Smooth muscle cell (in vitro differentiated cells): ENCODE data around the gene ZNF740. TPM values are rescaled to one million over a fixed set of nuclear protein-coding genes. Genes with fewer than 3 reads are reported as not detected.

Experiments
- DNase-seq: peaks from one replicate; lab custom pipeline; 2025; ENCODE audit not compliant: unreplicated experiment; lab: John Stamatoyannopoulos, UW
- H2AFZ ChIP-seq: fragments of 200-600 bp; sonication (generic); 2 replicates; pipeline ENCODE4 v1.6.0; 2016; ENCODE audit warnings: antibody characterized with exemption, low read depth, mild to moderate bottlenecking
- H3F3A ChIP-seq: fragments of 200-600 bp; sonication (generic); 2 replicates; pipeline ENCODE4 v1.6.0; 2017; ENCODE audit warnings: antibody characterized with exemption, low read depth
- H3K27ac ChIP-seq: fragments of 200-600 bp; sonication (generic); 2 replicates; pipeline ENCODE4 v1.5.1; 2016; ENCODE audit warnings: low read depth, mild to moderate bottlenecking
- H3K27me3 ChIP-seq: fragments of 200-600 bp; sonication (generic); 2 replicates; pipeline ENCODE4 v1.6.1; 2016; ENCODE audit warnings: low read depth, mild to moderate bottlenecking
- H3K36me3 ChIP-seq: fragments of 200-600 bp; sonication (generic); 2 replicates; pipeline ENCODE4 v1.5.1; 2016; ENCODE audit warnings: low read depth
- H3K4me1 ChIP-seq: fragments of 200-600 bp; sonication (generic); 2 replicates; pipeline ENCODE4 v1.5.1; 2016; ENCODE audit warnings: low read depth
- H3K4me2 ChIP-seq: fragments of 200-600 bp; sonication (generic); 2 replicates; pipeline ENCODE4 v1.6.0; 2016; ENCODE audit warnings: mild to moderate bottlenecking
- H3K4me3 ChIP-seq: fragments of 200-600 bp; sonication (generic); 2 replicates; pipeline ENCODE4 v1.5.1; 2016; ENCODE audit warnings: mild to moderate bottlenecking
- H3K79me2 ChIP-seq: fragments of 200-600 bp; sonication (generic); 2 replicates; pipeline ENCODE4 v1.6.0; 2016; ENCODE audit warnings: low read depth, mild to moderate bottlenecking
- H3K9ac ChIP-seq: fragments of 200-600 bp; sonication (generic); 2 replicates; pipeline ENCODE4 v1.6.0; 2016; ENCODE audit warnings: low read depth
- H3K9me3 ChIP-seq: fragments of 200-600 bp; sonication (generic); replicated peaks from 2 replicates; pipeline ENCODE4 v1.5.1; 2016; ENCODE audit warnings: low read depth
- H4K20me1 ChIP-seq: fragments of 200-600 bp; sonication (generic); 2 replicates; pipeline ENCODE4 v1.6.0; 2016; ENCODE audit warnings: low read depth
- WGBS: methylation state at CpG from one replicate; pipeline ENCODE4 v1.1.7; 2016; ENCODE audit warnings: low lambda C conversion rate; 5-methylcytosine and 5-hydroxymethylcytosine counted together
- polyA plus RNA-seq: library from polyadenylated mRNA; unstranded; fragments of >200 nt; fragmentation: Nextera tagmentation; extraction: Ambion mirVana; gene quantifications from 2 replicates; pipeline ENCODE4 v1.2.1, GENCODE V29; 2016
- total RNA-seq: library from RNA; depleted of rRNA; stranded (reverse); fragments of >200 nt; gene quantifications from 2 replicates; pipeline ENCODE4 v1.2.3, GENCODE V29; 2014
- TF ChIP-seq, protein P1 (sequence below): fragments of 200-600 bp; sonication (generic); IDR thresholded peaks from 2 replicates; pipeline ENCODE4 v1.5.1; 2017; ENCODE audit warnings: borderline replicate concordance, mild to moderate bottlenecking, antibody characterized with exemption; ENCODE audit not compliant: insufficient read depth, poor library complexity, severe bottlenecking

Gene ZNF740
- total and polyA plus RNA-seq, 2 experiments from 2014 or later: 1.0 to 5.2 TPM

DNA sequence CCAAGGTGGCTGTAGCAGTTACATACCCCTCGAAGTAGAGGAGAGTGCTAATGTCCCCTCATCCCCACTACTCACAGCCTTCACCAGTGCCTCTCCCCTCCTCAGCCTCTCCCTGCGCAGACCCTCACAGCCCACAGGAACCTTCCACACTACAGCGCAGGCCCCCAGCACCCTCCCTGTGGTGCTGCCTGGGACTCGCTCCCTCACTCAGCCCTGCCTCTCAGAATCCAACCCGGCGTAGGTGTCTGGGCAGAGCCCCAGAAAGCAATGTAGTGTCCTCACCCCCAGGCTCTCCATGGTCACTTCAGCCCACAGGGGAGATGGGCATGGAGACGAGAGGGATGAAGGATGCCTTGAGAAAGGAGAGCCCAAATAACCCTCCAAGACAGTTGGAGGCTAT is 10.9 kb upstream of the ZNF740 start:
- Histone ChIP-seq H3K4me1 (peaks cover under 1% of the 10 kb centered on the region), H3K27me3 (no peaks in the 10 kb centered on the region), H3K27ac (no peak overlapping the region), H2AFZ (no peak overlapping the region), H3F3A (no peaks in the 10 kb centered on the region), H3K9me3 (no peaks in the 10 kb centered on the region), H4K20me1 (no peaks in the 10 kb centered on the region), H3K9ac (no peak overlapping the region), H3K79me2 (no peaks in the 10 kb centered on the region), H3K36me3 (no peaks in the 10 kb centered on the region), H3K4me2 (no peak overlapping the region), H3K4me3 (no peak overlapping the region)
- no peak for DNase-seq
- TF ChIP-seq, protein P1, sequence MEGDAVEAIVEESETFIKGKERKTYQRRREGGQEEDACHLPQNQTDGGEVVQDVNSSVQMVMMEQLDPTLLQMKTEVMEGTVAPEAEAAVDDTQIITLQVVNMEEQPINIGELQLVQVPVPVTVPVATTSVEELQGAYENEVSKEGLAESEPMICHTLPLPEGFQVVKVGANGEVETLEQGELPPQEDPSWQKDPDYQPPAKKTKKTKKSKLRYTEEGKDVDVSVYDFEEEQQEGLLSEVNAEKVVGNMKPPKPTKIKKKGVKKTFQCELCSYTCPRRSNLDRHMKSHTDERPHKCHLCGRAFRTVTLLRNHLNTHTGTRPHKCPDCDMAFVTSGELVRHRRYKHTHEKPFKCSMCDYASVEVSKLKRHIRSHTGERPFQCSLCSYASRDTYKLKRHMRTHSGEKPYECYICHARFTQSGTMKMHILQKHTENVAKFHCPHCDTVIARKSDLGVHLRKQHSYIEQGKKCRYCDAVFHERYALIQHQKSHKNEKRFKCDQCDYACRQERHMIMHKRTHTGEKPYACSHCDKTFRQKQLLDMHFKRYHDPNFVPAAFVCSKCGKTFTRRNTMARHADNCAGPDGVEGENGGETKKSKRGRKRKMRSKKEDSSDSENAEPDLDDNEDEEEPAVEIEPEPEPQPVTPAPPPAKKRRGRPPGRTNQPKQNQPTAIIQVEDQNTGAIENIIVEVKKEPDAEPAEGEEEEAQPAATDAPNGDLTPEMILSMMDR: no peak
- 98% methylated on average over 7 of the region's 7 CpGs for WGBS

DNA sequence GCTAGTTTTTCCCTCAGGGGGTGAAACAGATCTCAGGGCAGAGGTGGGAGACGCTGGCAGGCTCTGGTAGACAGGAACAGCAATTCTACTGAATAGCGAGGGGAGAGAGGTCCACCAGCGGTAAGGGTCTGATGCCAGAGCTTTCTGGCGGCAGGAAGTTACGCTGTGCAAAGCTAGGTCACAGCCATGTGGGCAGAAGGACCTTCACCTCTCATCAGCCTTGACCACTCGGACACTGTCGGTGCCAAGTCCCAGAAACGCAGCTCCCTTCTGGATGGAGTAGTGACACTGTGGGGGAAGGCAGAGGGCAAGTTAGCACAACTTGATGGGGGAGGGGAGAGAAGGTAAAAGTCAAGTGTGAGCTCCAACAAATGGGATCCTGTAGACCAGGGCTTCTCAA is 10.3 kb upstream of the ZNF740 start:
- H2AFZ ChIP-seq: no peak overlapping the region
- H3K9ac ChIP-seq: no peak overlapping the region
- DNase-seq: no peak
- H3K9me3 ChIP-seq: no peaks in the 10 kb centered on the region
- H3K79me2 ChIP-seq: no peaks in the 10 kb centered on the region
- TF ChIP-seq, protein P1: no peak
- WGBS: 90% methylated on average over 8 of the region's 8 CpGs
- no peaks in the 10 kb centered on the region for H3K36me3 ChIP-seq
- H3K27me3 ChIP-seq: no peaks in the 10 kb centered on the region
- H3F3A ChIP-seq: no peaks in the 10 kb centered on the region
- H4K20me1 ChIP-seq: no peaks in the 10 kb centered on the region
- no peak overlapping the region for H3K27ac ChIP-seq
- H3K4me2 ChIP-seq: no peak overlapping the region
- H3K4me1 ChIP-seq: peaks cover 3% of the 10 kb centered on the region
- no peak overlapping the region for H3K4me3 ChIP-seq

DNA sequence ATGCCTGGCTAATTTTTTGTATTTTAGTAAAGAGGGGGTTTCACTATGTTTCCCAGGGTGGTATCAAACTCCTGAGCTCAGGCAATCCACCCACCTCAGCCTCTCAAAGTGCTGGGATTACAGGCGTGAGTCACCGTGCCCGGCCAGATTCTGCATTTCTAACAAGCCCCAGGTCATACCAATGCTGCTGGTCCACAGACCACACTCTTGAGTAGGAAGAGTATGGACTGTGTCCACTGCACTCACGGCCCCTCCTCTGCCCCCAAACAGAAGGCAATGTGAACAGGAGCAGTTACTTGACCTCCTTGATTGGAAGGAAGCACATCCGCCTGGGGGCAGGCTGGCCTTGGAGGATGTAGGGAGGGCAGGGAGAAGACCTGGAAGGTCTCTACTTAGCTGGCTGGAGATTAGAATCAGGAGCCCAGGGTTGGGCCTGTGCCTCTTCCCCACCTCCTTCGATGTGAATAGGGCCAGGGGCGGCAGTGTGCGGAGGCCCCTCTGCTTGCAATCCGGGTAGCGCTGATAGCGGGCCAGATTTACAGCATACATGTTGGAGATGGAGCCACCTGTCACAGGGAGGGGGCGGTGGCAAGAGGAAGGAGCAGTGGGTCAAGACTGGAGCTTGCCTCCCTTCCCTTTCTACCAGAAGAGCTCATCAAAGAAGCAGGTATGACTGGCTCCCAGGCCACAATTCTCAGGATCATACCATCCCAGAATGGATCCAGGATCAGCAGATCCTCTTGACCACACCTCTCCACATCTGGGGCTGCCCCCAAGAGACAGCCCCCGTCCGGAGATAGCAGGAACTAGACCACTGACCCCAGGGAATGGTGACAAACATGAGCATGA is 9.4 kb upstream of the ZNF740 start:
- no peak for DNase-seq
- H3K9me3 ChIP-seq: no peaks in the 10 kb centered on the region
- H2AFZ ChIP-seq: no peak overlapping the region
- H3F3A ChIP-seq: no peaks in the 10 kb centered on the region
- H3K36me3 ChIP-seq: no peaks in the 10 kb centered on the region
- peaks cover 3% of the 10 kb centered on the region for H3K4me1 ChIP-seq
- peak overlapping the region; percentile 59 for H3K4me2 ChIP-seq
- TF ChIP-seq, protein P1: no peak
- no peaks in the 10 kb centered on the region for H3K79me2 ChIP-seq
- H3K9ac ChIP-seq: no peak overlapping the region
- no peak overlapping the region for H3K4me3 ChIP-seq
- H3K27ac ChIP-seq: no peak overlapping the region
- H4K20me1 ChIP-seq: no peaks in the 10 kb centered on the region
- WGBS: 74% methylated on average over 14 of the region's 14 CpGs
- H3K27me3 ChIP-seq: no peaks in the 10 kb centered on the region
